Stomach (tissue), 4 donors: ENCODE measurements around the gene ANKIB1.

Source experiments
- CTCF ChIP-seq, 7 experiments: fragments of 450-650 bp in 4 of 7; fragments of 200-600 bp in 3 of 7; sonication (generic) in 3 of 7; IDR thresholded peaks; one replicate each; pipeline ENCODE4 v1.5.1; 2016 to 2019; ENCODE audit warnings: antibody characterized with exemption in 7 of 7, control low read depth in 2 of 7, mild to moderate bottlenecking in 1 of 7
- EP300 ChIP-seq: sonication (generic); formaldehyde crosslinking; IDR thresholded peaks from one replicate; pipeline ENCODE4 v1.6.1; 2017; ENCODE audit warnings: antibody characterized with exemption

DNA sequence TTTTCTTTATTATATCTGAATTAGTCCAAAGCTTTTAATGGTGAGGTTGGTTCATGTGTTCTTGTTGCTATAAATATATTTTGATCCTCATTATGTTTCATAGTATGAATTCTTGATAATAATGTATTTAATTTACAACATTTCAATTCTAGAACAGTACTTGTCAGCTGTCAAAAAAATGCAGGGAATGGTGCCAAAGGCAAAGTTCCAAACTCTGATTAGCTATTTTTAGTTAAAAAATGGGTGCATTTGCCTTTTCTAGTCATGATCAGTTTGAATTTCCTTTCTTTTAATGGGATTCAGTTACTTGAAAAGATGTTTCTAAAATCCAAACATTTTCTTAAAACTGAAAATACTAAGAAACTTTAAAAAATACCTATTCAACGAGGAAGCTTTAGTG lies 49.6 kb downstream of the ANKIB1 start:
- TF ChIP-seq CTCF (IDR thresholded peaks at IDR 0.05) (no peak), EP300 (no peak)
